AG04450 (cell line): ENCODE data around the gene MT1M. TPM values are rescaled to one million over a fixed set of nuclear protein-coding genes. Genes with fewer than 3 reads are reported as not detected.
"Not testable (repeated sequence)": the region's sequence is repeated elsewhere in the genome, so short reads cannot be mapped to it uniquely, and the experiment has no call there.

ENCODE experiments used
- CTCF ChIA-PET: fragments of 300-600, 350-600 bp; formaldehyde crosslinking; extraction: SDS; loops from one replicate; lab custom pipeline; 2022; ENCODE audit warnings: antibody characterized with exemption, inconsistent platforms; lab: Charles Lee
- POLR2A ChIA-PET: fragments of 350-600 bp; formaldehyde crosslinking; extraction: SDS; loops from one replicate; lab custom pipeline; 2021; ENCODE audit warnings: antibody characterized with exemption, inconsistent platforms; lab: Yijun Ruan, JAX
- DNase-seq: peaks from one replicate; pipeline ENCODE4 v3.0.0-alpha.2; 2011; ENCODE audit warnings: low read depth, low spot score
- H3K27ac ChIP-seq: one replicate; pipeline ENCODE4 v1.5.1; 2012; ENCODE audit warnings: low read depth, low read length, control low read depth
- H3K27me3 ChIP-seq: one replicate; pipeline ENCODE4 v1.6.0; 2012; ENCODE audit warnings: low read length; ENCODE audit not compliant: control insufficient read depth, insufficient read depth
- H3K4me3 ChIP-seq: 2 replicates; pipeline ENCODE4 v1.5.1; 2011; ENCODE audit warnings: mild to moderate bottlenecking, low read depth, low read length, control low read depth
- H3K9me3 ChIP-seq: 2 replicates; pipeline ENCODE4 v1.5.1; 2012; ENCODE audit warnings: low read length; ENCODE audit not compliant: control insufficient read depth, insufficient read depth
- CTCF ChIP-seq: IDR thresholded peaks from 2 replicates; pipeline ENCODE4 v1.5.1; 2011; ENCODE audit warnings: low read depth, low read length, control low read depth, inconsistent platforms
- polyA plus RNA-seq: library from polyadenylated mRNA; depleted of rRNA; stranded (reverse); fragments of >200 nt; gene quantifications from 2 replicates; pipeline ENCODE4 v1.2.3, GENCODE V29; 2011

The MT1M gene
- polyA plus RNA-seq, 1 experiment, result 0.10 TPM

GRCh38 chr16:56673921-56674320, 41.5 kb downstream of the MT1M start:
- POLR2A ChIA-PET, result interaction anchor here (0.6 to 0.8 kb wide), 2 partner anchors 48 to 209 kb away, joined by 3 read pairs; partner anchors contain the start of gene MT1E
- peak; percentile 58 for TF ChIP-seq CTCF
- H3K9me3 ChIP-seq, result no peaks in the 10 kb centered on the region
- no peak overlapping the region for H3K4me3 ChIP-seq
- CTCF ChIA-PET, result interaction anchor here (0.5 to 2.9 kb wide), 8 partner anchors 9 to 129 kb away, joined by 4 to 19 read pairs (median 4); partner anchors contain the start of gene MT1X
- H3K27ac ChIP-seq, result no peak overlapping the region
- DNase-seq, result no peak
- H3K27me3 ChIP-seq, result peaks cover 42% of the 10 kb centered on the region

GRCh38 chr16:56674570-56674969, 42.1 kb downstream of the MT1M start:
- POLR2A ChIA-PET, result interaction anchor here (0.6 kb wide), 1 partner anchor 210 kb away, joined by 3 read pairs; no protein-coding TSS in a partner anchor
- peaks cover 35% of the 10 kb centered on the region for H3K27me3 ChIP-seq
- not testable (repeated sequence) for H3K27ac ChIP-seq, H3K4me3 ChIP-seq, DNase-seq, H3K9me3 ChIP-seq
- CTCF ChIA-PET, result interaction anchor here (0.7 to 1.5 kb wide), 3 partner anchors 8 to 29 kb away, joined by 4 read pairs; partner anchors contain the start of gene MT1X

- ChIA-PET POLR2A (interaction anchor here (0.6 kb wide), 1 partner anchor 142 kb away, joined by 7 read pairs; no protein-coding TSS in a partner anchor), CTCF (interaction anchor here (0.6 kb wide), 1 partner anchor 98 kb away, joined by 3 read pairs; no protein-coding TSS in a partner anchor)
- Histone ChIP-seq H3K9me3 (no peaks in the 10 kb centered on the region), H3K27ac (no peak overlapping the region), H3K27me3 (peaks cover 23% of the 10 kb centered on the region), H3K4me3 (no peak overlapping the region)
- no peak for DNase-seq
- no peak for TF ChIP-seq CTCF
These were observed 43.3 kb downstream of the MT1M start for GRCh38 chr16:56675685-56676210.

GRCh38 chr16:56677474-56677873, 45.0 kb downstream of the MT1M start:
- no peak for DNase-seq
- TF ChIP-seq CTCF, result no peak
- Histone ChIP-seq H3K27me3 (peaks cover 19% of the 10 kb centered on the region), H3K4me3 (no peak overlapping the region), H3K27ac (no peak overlapping the region), H3K9me3 (no peaks in the 10 kb centered on the region)
- POLR2A ChIA-PET, result interaction anchor here (1.3 kb wide), 1 partner anchor 52 kb away, joined by 3 read pairs; the partner anchor contains the start of gene MT1E
- CTCF ChIA-PET, result interaction anchor here (0.6 kb wide), 1 partner anchor 887 kb away, joined by 3 read pairs; no protein-coding TSS in a partner anchor

GRCh38 chr16:56679078-56679730, 46.7 kb downstream of the MT1M start:
- no peaks in the 10 kb centered on the region for H3K9me3 ChIP-seq
- ChIA-PET POLR2A (interaction anchor here (1.0 kb wide), 1 partner anchor 54 kb away, joined by 3 read pairs; the partner anchor contains the start of gene MT1E), CTCF (interaction anchor here (1.4 kb wide), 1 partner anchor 23 kb away, joined by 6 read pairs; no protein-coding TSS in a partner anchor)
- H3K27me3 ChIP-seq, result peaks cover 16% of the 10 kb centered on the region
- no peak overlapping the region for H3K4me3 ChIP-seq
- no peak overlapping the region for H3K27ac ChIP-seq
- no peak for DNase-seq
- TF ChIP-seq CTCF, result no peak
